Pancreas (tissue), 10 donors: Measurements from ENCODE around the gene LLGL2. TPM values are rescaled to one million over a fixed set of nuclear protein-coding genes. Genes with fewer than 3 reads are reported as not detected.
A peak's percentile ranks its signal among the peaks of the same experiment; 100 is the strongest.

ENCODE experiments used
- ATAC-seq, 4 donors: fragments of 200-7000 bp; cut with Tn5 transposase; one replicate each; pipeline versions ENCODE4 v1.8.0 to v1.9.1; 2020; ENCODE audit warnings: mild to moderate bottlenecking in 4 of 4, moderate library complexity in 4 of 4
- DNase-seq, 6 donors: peaks; one replicate each; pipeline ENCODE4 v3.0.0-alpha.2; 2020
- FAIRE-seq: peaks from 2 replicates; lab custom pipeline; 2012; peaks lifted over from hg19 to GRCh38; lab: Jason Lieb, UNC
- H3K27ac ChIP-seq, 4 donors: fragments of 200-600 bp; sonication (generic); 1 replicate in 3 of 4; 2 replicates in 1 of 4; pipeline versions ENCODE4 v1.5.0 to v1.8.0; 2020
- H3K27me3 ChIP-seq, 4 donors: fragments of 200-600 bp; one replicate each; pipeline ENCODE4 v1.8.0; 2021
- H3K36me3 ChIP-seq, 3 donors: fragments of 200-600 bp; sonication (generic) in 1 of 3; one replicate each; pipeline versions ENCODE4 v1.5.0 to v1.8.0; 2020 to 2021
- H3K4me1 ChIP-seq, 3 donors: fragments of 200-600 bp; one replicate each; pipeline ENCODE4 v1.8.0; 2021
- H3K4me3 ChIP-seq, 4 donors: fragments of 200-600 bp; sonication (generic) in 2 of 4; one replicate each; pipeline versions ENCODE4 v1.5.0 to v1.8.0; 2020 to 2021
- H3K9me3 ChIP-seq, 4 donors: fragments of 200-600 bp; one replicate each; pipeline ENCODE4 v1.8.0; 2021
- WGBS, 2 donors: extraction: QIAGEN DNeasy Blood & Tissue Kit; methylation state at CpG; one replicate each; pipeline ENCODE4 v1.1.7; 2013; 5-methylcytosine and 5-hydroxymethylcytosine counted together
- intact Hi-C, 3 donors: fragments of 100-400 bp; cut with DNase I; formaldehyde crosslinking; loops; one replicate each; pipeline versions ENCODE4 v1.11.1 to v1.14.2; 2022
- polyA plus RNA-seq, 2 donors: library from polyadenylated mRNA; stranded (reverse); fragments of 200-250 nt; gene quantifications; one replicate each; pipeline ENCODE4 v1.2.3, GENCODE V29; 2013
- total RNA-seq, 6 donors: library from RNA; stranded (reverse); fragmentation: NEBNext Ultra II Directional in 4 of 6; extraction: Animal tissue kit (Norgen Biotek cat#: 25700) in 4 of 6; gene quantifications; one replicate each; pipeline versions ENCODE4 v1.2.1 to v1.2.4, GENCODE V29; 2021 to 2023
- TF ChIP-seq, protein P1 (sequence below), 4 donors: fragments of 200-600 bp; sonication (generic) in 3 of 4; IDR thresholded peaks; one replicate each; pipeline versions ENCODE4 v1.5.0 to v1.8.0; 2021; ENCODE audit warnings: antibody characterized with exemption in 4 of 4
- donor health status: healthy with polysubstance abuse.
- donor health status: DM: no; HTN: no; CAD: no; lungs with moderate emphysema.
- donor health status: DM: no; HTN: no; CAD: no.
- donor health status: control.
- donor health status: control.
- donor health status: Bipolar disorder and iron deficiency.
- donor health status: DM: yes; HTN: yes; CAD: no.
- donor health status: DM: no; HTN: no; CAD: no.
- donor health status: DM: no; HTN: no; CAD: no.
- donor health status: DM: yes; HTN: yes; CAD: no.

LLGL2 gene
- total and polyA plus RNA-seq, 8 donors = 87.8 to 296 (median 112) TPM

DNA sequence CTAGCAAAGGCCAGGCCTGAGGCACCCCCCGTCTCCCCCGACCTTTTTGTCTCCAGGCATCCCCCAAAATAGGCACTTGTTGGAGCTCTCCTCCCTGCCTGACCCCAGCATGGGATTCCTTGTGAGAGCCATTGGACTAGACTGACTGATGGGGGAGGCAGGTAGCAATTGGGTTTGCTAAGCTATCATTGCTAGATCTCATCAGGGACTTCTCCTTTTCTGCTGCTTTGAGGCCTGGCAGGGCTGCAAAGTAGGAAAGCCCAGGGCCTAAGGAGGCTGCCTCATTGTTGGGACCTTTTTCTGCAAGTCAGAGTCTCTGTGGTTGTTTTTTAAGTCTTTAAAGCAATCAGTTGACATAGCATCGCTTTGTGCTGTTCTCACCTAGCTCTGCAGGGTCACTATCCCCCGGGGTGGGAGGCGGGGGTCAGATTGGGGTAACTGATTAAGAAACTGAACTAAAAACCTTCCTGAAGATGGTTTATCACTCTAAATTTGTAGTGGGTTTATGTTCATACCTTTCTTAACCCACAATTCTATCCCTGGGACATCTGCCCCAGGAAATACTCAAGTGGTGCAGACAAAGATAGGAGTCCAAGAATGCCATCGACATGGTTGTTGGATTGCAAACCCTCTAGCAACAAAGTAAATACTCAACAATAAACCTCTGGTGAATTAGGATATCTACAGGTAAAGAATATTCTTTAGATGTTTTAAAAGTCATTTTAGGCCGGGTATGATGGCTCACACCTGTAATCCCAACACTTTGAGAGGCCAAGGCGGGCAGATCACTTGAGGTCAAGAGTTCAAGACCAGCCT is 28.0 kb downstream of the LLGL2 start:
- ATAC-seq (no peak), DNase-seq (no peak), FAIRE-seq (no peak)
- peak overlapping the region in 2 of 4 donors; percentile 16 to 23 for H3K27ac ChIP-seq
- no peaks in the 10 kb centered on the region for H3K27me3 ChIP-seq
- 82% methylated on average over 8 of the region's 8 CpGs for WGBS, 2 donors
- H3K4me1 ChIP-seq = peaks cover 49 to 54% (median 50%) of the 10 kb centered on the region in 3 donors
- intact Hi-C loops = no loop called here
- TF ChIP-seq, protein P1, sequence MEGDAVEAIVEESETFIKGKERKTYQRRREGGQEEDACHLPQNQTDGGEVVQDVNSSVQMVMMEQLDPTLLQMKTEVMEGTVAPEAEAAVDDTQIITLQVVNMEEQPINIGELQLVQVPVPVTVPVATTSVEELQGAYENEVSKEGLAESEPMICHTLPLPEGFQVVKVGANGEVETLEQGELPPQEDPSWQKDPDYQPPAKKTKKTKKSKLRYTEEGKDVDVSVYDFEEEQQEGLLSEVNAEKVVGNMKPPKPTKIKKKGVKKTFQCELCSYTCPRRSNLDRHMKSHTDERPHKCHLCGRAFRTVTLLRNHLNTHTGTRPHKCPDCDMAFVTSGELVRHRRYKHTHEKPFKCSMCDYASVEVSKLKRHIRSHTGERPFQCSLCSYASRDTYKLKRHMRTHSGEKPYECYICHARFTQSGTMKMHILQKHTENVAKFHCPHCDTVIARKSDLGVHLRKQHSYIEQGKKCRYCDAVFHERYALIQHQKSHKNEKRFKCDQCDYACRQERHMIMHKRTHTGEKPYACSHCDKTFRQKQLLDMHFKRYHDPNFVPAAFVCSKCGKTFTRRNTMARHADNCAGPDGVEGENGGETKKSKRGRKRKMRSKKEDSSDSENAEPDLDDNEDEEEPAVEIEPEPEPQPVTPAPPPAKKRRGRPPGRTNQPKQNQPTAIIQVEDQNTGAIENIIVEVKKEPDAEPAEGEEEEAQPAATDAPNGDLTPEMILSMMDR (IDR thresholded peaks at IDR 0.05) = no peak
- no peaks in the 10 kb centered on the region for H3K36me3 ChIP-seq
- no peak overlapping the region for H3K4me3 ChIP-seq
- no peaks in the 10 kb centered on the region for H3K9me3 ChIP-seq

DNA sequence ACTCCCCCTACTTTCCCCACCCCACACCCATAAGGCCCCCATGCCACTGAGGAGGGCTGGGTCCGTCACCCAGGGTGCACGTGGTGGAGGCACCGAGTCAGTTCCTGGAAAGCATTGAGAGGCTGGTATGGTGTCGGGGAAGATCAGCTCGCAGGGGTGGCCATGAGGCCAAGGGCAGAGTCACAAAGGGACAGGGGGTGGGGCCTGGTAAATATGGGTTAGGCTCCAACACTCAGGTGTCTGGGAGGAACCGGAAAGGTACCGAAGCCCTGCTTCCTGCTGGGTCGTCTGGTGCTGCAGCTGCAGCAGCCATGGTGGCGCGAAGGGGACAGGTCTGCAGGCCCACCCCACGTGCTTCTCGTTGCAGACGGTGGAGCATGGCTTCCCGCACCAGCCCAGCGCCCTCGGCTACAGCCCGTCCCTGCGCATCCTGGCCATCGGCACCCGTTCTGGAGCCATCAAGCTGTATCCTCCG is 30.2 kb downstream of the LLGL2 start:
- H3K4me3 ChIP-seq = no peak overlapping the region
- peak overlapping the region in 3 of 4 donors; percentile 92 to 93 (median 93) for H3K27ac ChIP-seq
- WGBS, 2 donors = 73 to 76% methylated on average over 21 of the region's 21 CpGs
- no peak for ATAC-seq
- H3K9me3 ChIP-seq = no peaks in the 10 kb centered on the region
- intact Hi-C loops = no loop called here
- peaks cover 45 to 48% (median 47%) of the 10 kb centered on the region in 3 donors for H3K4me1 ChIP-seq
- TF ChIP-seq, protein P1 (IDR thresholded peaks at IDR 0.05) = no peak
- no peak for FAIRE-seq
- no peaks in the 10 kb centered on the region for H3K27me3 ChIP-seq
- no peaks in the 10 kb centered on the region for H3K36me3 ChIP-seq
- peak in 1 of 6 donors; percentile 83 for DNase-seq

DNA sequence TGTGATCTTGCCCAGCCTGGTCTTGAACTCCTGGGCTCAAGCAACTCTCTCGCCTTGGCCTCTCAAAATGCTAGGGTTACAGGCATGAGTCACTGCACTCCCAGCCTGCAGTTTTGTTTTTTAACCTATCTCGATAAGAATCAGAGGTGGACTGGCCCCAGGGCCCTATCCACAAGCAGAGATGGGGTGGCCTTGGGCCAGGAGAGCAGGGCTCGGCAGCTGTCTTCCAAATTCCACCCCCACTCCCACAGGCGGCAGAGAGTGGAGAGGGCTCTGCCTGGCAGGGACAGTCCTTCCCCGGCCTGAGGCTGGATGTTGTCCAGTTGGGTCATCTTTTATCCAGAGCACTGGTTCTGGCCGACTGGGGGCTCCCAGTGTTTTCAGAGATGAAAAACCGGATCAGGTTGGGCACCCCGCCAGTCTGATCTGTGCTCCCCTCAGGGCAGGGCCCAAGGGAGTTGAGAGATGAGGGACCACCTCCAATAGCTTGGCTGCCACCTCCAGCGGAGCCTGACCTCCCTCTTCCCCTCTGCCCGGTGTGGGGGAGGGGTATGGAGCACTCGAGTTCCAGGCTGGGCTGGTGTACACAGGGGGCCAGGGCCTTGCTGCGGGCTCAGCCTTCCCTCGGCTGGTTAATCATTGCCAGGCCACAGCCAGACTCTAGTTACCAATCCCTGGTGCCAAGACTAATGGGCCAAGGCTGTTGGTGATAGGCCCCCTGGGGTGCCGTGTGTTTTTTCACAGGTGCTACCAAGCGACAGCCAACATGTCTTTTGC is 31.8 kb downstream of the LLGL2 start:
- intact Hi-C loops = no loop called here
- Histone ChIP-seq H3K9me3 (no peaks in the 10 kb centered on the region), H3K27ac (peak overlapping the region; percentile 89 to 93 (median 92)), H3K27me3 (no peaks in the 10 kb centered on the region), H3K36me3 (peaks cover 0 to under 1% (median 0%) of the 10 kb centered on the region in 3 donors), H3K4me3 (no peak overlapping the region), H3K4me1 (peaks cover 40 to 42% (median 41%) of the 10 kb centered on the region in 3 donors)
- TF ChIP-seq, protein P1 (IDR thresholded peaks at IDR 0.05) = no peak
- FAIRE-seq = no peak
- WGBS, 2 donors = 7 to 11% methylated on average over 15 of the region's 15 CpGs
- ATAC-seq = peak; percentile 87 to 92 (median 89)
- DNase-seq = peak; percentile 90 to 100 (median 99)

DNA sequence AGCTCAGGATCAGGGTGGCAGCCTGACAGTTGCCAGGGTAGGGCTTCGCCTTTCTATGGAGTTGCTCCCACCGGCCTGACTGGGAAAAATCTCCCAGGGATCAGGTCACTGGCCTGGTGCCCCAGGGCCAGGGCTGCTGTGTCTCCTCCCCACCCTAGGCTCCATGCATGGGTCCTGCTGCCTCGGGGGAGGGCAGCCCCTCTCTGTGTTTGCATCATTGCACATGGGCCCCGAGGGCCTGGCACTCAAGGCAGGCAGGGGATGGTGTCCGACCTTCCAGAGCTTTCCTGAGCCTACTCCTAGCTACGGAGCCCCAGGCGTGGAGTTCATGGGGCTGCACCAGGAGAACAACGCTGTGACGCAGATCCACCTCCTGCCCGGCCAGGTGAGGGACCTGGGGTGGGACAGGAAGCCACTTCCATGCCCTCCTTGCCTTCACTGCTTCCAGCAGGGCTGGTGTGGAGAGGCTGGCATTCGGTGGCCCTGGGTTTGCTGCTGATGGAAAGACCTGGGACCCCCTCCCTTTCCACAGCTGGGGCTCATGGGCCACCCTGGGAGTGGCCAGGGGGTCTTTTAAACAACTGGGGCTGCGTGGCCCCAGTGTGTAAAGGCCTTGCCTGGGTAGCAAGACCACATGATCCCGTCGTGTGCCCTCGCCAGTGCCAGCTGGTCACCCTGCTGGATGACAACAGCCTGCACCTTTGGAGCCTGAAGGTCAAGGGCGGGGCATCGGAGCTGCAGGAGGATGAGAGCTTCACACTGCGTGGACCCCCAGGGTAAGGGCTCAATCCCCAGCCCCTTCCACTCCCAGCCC is 32.6 kb downstream of the LLGL2 start:
- peak overlapping the region in 1 of 4 donors; percentile 25 for H3K4me3 ChIP-seq
- 19 to 22% methylated on average over 16 to 18 of the region's 18 CpGs for WGBS, 2 donors
- peaks cover 0 to 8% (median 4%) of the 10 kb centered on the region in 3 donors for H3K36me3 ChIP-seq
- DNase-seq (peak in 3 of 6 donors; percentile 53 to 84 (median 71)), ATAC-seq (peak in 2 of 4 donors; percentile 0), FAIRE-seq (no peak)
- peak overlapping the region; percentile 89 to 93 (median 92) for H3K27ac ChIP-seq
- H3K4me1 ChIP-seq = peaks cover 40 to 42% (median 41%) of the 10 kb centered on the region in 3 donors
- intact Hi-C loops = no loop called here
- no peaks in the 10 kb centered on the region for H3K27me3 ChIP-seq
- TF ChIP-seq, protein P1 (IDR thresholded peaks at IDR 0.05) = no peak
- no peaks in the 10 kb centered on the region for H3K9me3 ChIP-seq
